Measurements from ENCODE around the gene MYCBPAP.
"Not testable (repeated sequence)": the region's sequence is repeated elsewhere in the genome, so short reads cannot be mapped to it uniquely, and the experiment has no call there.

MYCBPAP gene

GRCh38 chr17:50472761-50473161 lies 35.5 kb upstream of the MYCBPAP start:
- not testable (repeated sequence) for DNase-seq

GRCh38 chr17:50473901-50474300 lies 34.3 kb upstream of the MYCBPAP start:
- no peak for DNase-seq

GRCh38 chr17:50474523-50474922 lies 33.7 kb upstream of the MYCBPAP start:
- DNase-seq: no peak

DNA sequence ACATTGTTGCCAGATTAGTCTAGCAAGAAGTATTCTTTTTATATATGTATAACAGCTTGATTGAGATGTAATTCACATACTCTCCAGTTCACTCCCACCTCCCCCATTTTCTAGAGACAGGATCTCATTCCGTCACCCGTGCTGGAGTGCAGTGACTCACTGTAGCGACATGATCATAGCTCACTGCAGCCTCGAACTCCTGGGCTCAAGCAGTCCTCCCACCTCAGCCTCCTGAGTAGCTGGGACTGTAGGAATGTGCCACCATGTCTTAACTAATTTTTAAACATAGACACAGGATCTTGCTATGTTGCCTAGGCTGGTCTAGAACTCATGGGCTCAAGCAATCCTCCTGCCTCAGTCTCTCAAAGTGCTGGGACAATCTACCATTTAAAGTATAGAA lies 32.9 kb upstream of the MYCBPAP start:
- DNase-seq: no peak

DNA sequence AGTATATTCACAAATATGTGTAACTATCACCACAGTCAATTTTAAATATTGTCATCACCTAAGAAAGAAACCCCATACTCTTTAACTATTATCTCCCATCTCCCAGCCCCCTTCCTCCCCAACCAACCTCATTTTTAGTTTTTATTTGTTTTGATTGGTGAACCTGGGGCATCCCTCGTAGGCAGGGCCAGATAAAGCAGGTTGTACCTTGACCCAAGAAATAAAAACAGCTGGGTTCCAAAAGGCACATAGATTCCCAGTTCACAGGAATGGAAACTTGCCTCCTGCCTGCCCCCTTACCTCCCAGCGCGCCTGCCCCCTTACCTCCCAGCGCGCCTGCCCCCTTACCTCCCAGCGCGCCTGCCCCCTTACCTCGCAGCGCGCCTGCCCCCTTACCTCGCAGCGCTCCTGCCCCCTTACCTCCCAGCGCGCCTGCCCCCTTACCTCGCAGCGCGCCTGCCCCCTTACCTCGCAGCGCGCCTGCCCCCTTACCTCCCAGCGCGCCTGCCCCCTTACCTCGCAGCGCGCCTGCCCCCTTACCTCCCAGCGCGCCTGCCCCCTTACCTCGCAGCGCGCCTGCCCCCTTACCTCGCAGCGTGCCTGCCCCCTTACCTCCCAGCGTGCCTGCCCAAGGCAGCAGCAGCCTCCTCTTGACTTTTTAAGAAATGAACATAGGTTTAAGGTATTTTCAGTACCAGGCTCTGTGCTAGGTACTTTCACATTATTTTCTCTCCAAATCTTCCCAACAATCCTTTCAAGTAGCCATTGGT lies 32.3 kb upstream of the MYCBPAP start:
- not testable (repeated sequence) for DNase-seq

DNA sequence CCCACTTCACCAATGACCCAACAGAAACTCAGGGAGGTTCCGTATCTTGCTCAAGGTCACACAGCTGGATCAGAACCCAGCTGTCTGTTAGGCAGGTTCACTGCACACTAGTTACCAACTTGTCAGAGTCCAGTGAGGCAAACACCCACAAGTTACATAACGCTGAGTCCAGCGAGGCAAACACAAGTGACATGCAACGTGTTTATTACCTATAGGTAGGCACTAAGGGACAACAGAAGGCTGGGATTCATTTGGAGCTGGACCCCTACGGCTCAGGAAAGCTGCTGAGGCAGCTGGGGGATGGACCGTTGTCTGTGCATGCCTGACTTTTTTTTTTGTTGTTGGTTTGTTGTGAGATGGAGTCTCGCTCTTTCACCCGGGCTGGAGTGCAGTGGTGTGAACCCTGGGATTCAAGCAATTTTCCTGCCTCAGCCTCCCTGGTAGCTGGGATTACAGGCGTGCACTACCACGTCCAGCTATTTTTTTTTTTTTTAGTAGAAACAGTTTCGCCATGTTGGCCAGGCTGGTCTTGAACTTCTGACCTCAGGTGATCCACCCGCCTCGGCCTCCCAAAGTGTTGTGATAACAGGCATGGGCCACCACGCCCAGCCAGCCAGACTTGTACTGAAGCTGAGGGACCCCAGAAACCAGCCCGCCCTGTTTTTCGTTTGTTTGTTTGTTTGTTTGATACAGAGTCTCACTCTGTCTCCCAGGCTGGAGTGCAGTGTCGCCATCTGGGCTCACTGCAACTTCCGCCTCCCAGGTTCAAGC lies 31.5 kb upstream of the MYCBPAP start:
- DNase-seq: no peak

DNA sequence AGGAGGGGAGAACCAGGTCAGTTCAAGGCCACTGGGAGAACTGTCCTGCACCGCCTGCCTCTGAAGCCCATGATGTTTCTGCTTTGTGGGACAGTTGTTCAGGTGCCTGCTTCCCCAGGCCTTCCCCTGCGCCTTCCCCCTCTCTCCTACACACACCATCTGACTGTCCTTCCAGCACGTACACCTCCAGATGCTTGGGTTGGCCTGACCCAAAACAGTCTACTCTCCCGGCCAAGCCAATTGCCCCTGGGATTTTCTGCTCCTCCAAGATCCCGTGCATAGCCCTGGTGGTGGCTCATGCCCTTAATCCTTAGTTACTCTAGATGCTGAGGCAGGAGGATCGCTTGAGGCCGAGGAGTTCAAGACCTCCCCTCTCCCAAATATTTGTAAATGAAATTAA lies 30.3 kb upstream of the MYCBPAP start:
- DNase-seq: no peak

- peak; percentile 76 for DNase-seq
These were observed 29.6 kb upstream of the MYCBPAP start, which contains the start of gene RSAD1 for GRCh38 chr17:50478391-50479381. Gene RSAD1 (plus strand): TSS chr17:50478860. CDS start chr17:50478885, 25 bp downstream.

- DNase-seq: peak; percentile 39
These were observed 28.6 kb upstream of the MYCBPAP start for GRCh38 chr17:50479522-50480141.

- DNase-seq: no peak
These were observed 28.0 kb upstream of the MYCBPAP start for GRCh38 chr17:50480142-50480764.

- no peak for DNase-seq
These were observed 27.3 kb upstream of the MYCBPAP start for GRCh38 chr17:50480854-50481490.

DNA sequence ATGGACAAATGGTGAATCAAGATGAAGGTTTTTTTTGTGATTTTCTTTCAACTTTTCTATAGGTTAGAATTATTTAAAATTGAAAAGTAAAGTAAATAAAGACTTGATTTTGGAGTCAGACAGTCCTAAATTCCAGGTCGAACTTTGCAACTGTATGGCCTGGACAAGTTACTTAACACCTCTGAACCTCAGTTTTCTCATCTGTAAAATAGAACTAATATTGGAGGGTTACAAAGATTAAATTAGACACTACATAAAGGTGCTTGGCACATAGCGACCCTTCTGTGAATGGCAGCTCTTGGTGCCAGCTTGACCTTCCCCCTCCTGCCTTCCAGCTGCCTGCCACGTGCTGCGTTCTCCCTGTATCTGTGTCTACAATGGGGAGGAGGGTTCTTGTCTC lies 26.6 kb upstream of the MYCBPAP start:
- DNase-seq: no peak

GRCh38 chr17:50482110-50482509 lies 26.1 kb upstream of the MYCBPAP start:
- no peak for DNase-seq

DNA sequence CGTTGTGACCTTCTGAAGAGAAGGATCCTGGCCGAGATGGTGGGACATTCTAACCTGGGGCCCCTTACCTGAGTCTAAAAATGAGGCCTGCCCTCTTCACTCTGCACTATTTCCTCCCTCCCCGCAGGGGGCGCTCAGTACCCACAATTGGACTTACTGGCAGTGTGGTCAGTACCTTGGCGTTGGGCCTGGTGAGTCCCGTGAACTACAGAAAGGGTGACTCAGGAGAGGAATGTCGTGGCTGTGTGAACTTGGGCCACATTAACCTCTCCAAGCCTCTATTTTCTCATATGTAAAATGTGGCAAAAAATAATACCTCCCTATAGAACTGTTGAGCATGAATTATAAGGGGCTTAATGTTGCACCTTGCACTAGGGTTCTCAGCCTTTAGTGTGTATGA lies 25.7 kb upstream of the MYCBPAP start:
- DNase-seq: no peak

GRCh38 chr17:50483266-50483665 lies 25.0 kb upstream of the MYCBPAP start:
- DNase-seq: no peak

GRCh38 chr17:50484386-50485155 lies 23.7 kb upstream of the MYCBPAP start:
- no peak for DNase-seq

DNA sequence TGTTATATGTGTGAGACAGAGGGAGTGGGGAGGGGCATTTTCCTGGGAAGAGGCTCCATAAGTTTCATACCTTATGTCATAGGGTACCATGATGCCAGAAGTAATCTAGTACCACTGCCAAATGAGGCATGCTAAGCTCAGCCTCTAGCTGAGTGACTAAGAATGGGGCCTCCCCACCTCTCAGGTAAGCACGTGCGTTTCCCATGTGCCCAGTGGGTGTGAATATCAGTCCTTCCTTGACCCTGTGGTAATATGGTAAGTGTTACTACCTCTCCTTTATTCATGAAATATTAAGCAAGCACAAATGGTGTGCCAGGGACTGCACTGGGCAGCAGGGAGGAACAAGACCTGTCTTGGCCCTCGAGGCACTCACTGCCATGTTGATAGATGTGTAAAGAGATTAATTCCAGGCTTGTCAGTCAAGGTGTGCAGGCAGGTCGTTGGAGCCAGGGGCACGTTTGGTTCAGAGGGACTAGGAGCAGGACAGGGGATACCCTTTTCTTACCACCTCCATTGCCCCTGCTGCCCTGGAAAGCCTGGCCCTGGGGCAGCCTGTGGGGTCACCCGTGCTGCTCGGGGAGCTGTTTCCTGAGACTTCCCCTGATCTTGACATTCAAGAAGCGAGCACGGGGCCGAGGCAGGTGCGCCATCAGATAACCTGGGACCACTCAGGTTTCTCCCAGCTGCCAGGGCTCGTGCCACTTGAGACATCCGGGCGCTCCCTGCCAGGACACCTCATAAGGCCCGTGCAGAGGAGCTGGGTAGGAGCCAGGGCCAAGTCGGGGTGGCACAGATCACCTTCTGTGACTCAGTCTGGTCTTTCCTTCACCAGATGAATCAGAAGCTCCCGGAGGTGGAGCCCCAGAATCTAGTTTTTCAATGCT lies 20.8 kb upstream of the MYCBPAP start:
- no peak for DNase-seq

- DNase-seq: no peak
These were observed 19.4 kb upstream of the MYCBPAP start for GRCh38 chr17:50488880-50489279.

DNA sequence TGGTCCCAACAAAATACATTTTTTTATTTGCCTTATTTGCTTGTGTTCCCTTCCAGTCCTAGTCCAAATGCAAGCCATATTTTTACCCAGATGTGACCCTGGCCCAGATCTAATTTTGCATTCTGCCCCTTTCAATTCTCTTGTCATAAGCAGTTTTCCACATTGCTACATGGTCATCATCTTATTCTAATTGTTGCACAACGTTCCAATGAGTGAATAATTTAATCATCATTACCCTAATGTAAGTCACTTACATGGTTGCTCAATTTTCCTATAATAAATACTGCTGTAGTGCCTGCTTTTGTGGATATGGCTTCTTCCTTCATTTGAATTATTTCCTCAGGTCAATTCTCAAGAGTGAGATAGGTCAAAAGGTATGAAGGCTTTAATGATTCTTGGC lies 16.7 kb upstream of the MYCBPAP start:
- DNase-seq: no peak

DNA sequence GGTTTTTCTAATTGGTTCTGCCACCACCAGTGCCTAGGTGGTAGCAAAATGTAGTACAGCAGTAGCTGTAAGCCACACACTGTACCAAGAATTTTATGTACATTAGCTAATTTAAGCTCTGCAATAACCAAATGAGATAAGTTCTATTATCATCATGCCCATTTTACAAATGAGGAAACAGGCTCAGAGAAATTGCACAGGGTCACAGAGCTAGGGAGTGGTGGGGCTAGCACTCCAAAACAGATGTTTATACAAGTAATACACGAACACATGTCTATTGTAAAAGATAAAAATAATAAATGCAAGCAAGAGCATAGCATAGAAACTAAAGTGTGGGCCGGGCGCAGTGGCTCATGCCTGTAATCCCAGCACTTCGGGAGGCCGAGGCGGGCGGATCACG lies 16.0 kb upstream of the MYCBPAP start:
- DNase-seq: no peak

Measured in NCI-H2081 treated with DMSO at 0.1 percent for 48 hours (cell line).